Stomach (tissue), 9 donors: ENCODE data around the gene SH3BP5. TPM values are rescaled to one million over a fixed set of nuclear protein-coding genes. Genes with fewer than 3 reads are reported as not detected.

Source experiments
- DNase-seq, 2 donors: peaks; one replicate each; pipeline versions ENCODE4 v3.0.0 to v3.0.0-alpha.2; 2013 to 2019
- H3K27ac ChIP-seq, 5 donors: fragments of 200-600 bp in 4 of 5; sonication (generic) in 4 of 5; one replicate each; pipeline ENCODE4 v1.5.1; 2013 to 2019; ENCODE audit warnings: mild to moderate bottlenecking in 1 of 5, moderate library complexity in 1 of 5
- H3K27me3 ChIP-seq, 3 donors: fragments of 200-600 bp; sonication (generic); one replicate each; pipeline ENCODE4 v1.5.1; 2017 to 2019; ENCODE audit warnings: mixed run types in 1 of 3
- H3K36me3 ChIP-seq, 4 donors: fragments of 200-600 bp; sonication (generic); 1 replicate in 3 of 4; 2 replicates in 1 of 4; pipeline ENCODE4 v1.5.1; 2016 to 2019
- H3K4me1 ChIP-seq, 4 donors: fragments of 200-600 bp; sonication (generic); one replicate each; pipeline ENCODE4 v1.5.1; 2016 to 2019
- H3K4me3 ChIP-seq, 4 donors: fragments of 200-600 bp; sonication (generic) in 3 of 4; one replicate each; pipeline ENCODE4 v1.5.1; 2016 to 2019; ENCODE audit warnings: mild to moderate bottlenecking in 1 of 4
- H3K9me3 ChIP-seq, 4 donors: fragments of 200-600 bp; sonication (generic); one replicate each; pipeline ENCODE4 v1.5.1; 2016 to 2019
- CTCF ChIP-seq, 7 experiments: fragments of 450-650 bp in 4 of 7; fragments of 200-600 bp in 3 of 7; sonication (generic) in 3 of 7; IDR thresholded peaks; one replicate each; pipeline ENCODE4 v1.5.1; 2016 to 2019; ENCODE audit warnings: antibody characterized with exemption in 7 of 7, control low read depth in 2 of 7, mild to moderate bottlenecking in 1 of 7
- EP300 ChIP-seq: sonication (generic); formaldehyde crosslinking; IDR thresholded peaks from one replicate; pipeline ENCODE4 v1.6.1; 2017; ENCODE audit warnings: antibody characterized with exemption
- POLR2A ChIP-seq, 4 donors: fragments of 450-650 bp; IDR thresholded peaks; one replicate each; pipeline ENCODE4 v1.6.1; 2016; ENCODE audit warnings: antibody characterized with exemption in 4 of 4, control low read depth in 2 of 4, mild to moderate bottlenecking in 1 of 4, moderate library complexity in 1 of 4
- POLR2AphosphoS5 ChIP-seq, 3 donors: sonication (generic); formaldehyde crosslinking; IDR thresholded peaks; one replicate each; pipeline ENCODE4 v1.6.1; 2016; ENCODE audit warnings: antibody characterized with exemption in 3 of 3
- WGBS, 5 donors: extraction: QIAGEN DNeasy Blood & Tissue Kit in 3 of 5; methylation state at CpG; one replicate each; pipeline versions ENCODE4 v1.1.5 to v1.1.7; 2013 to 2018; 5-methylcytosine and 5-hydroxymethylcytosine counted together
- intact Hi-C: fragments of 100-400 bp; cut with DNase I; formaldehyde crosslinking; loops from one replicate; pipeline ENCODE4 v1.15.1; 2023; ENCODE audit warnings: low total_unique reads
- polyA plus RNA-seq, 3 donors: library from polyadenylated mRNA; stranded (reverse); fragments of 200-250 nt; gene quantifications; one replicate each; pipeline ENCODE4 v1.2.3, GENCODE V29; 2013
- total RNA-seq, 5 donors: library from RNA; depleted of rRNA; stranded (reverse); fragments of >200 nt; gene quantifications; one replicate each; pipeline versions ENCODE4 v1.1.0 to v1.2.3, GENCODE V29; 2014 to 2016
- donor health status: healthy with polysubstance abuse.
- donor health status: Bipolar disorder and iron deficiency.
- donor health status: healthy.

The SH3BP5 gene
- total and polyA plus RNA-seq, 8 donors, result 1.8 to 43.7 (median 18.9) TPM

DNA sequence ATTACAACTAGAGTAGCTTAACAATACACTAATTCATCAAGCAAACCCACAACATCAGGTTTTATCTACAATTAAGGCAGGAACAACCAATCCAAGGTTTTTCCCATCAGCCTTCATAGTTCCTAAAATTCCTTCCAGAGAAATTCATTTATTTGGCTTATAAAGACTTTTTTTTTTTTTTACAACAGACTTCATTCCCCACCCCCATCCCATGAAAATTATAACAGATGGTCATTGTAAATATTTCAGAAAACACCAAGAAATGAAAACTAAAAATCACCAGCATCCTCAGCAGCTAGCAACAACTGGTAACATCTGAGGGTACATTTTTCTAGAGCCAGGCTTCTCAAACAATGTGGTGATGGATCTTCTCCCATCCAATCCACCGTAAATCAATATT, 11.0 kb downstream of the SH3BP5 start:
- H3K4me3 ChIP-seq, result no peak overlapping the region
- 81 to 92% (median 84%) methylated on average over 1 of the region's 1 CpG for WGBS, 5 donors
- H3K27ac ChIP-seq, result peak overlapping the region in 2 of 5 donors; percentile 62 to 71
- no peak for DNase-seq
- no peaks in the 10 kb centered on the region for H3K27me3 ChIP-seq
- H3K4me1 ChIP-seq, result peaks cover 0 to 68% (median 36%) of the 10 kb centered on the region in 4 donors
- intact Hi-C loops, result no loop called here
- no peak for TF ChIP-seq POLR2AphosphoS5 (IDR thresholded peaks at IDR 0.05)
- TF ChIP-seq EP300, result no peak
- TF ChIP-seq POLR2A (IDR thresholded peaks at IDR 0.05), result no peak
- TF ChIP-seq CTCF (IDR thresholded peaks at IDR 0.05), result no peak
- no peaks in the 10 kb centered on the region for H3K36me3 ChIP-seq
- no peaks in the 10 kb centered on the region for H3K9me3 ChIP-seq

- H3K4me1 ChIP-seq, result peaks cover 0 to 59% (median 26%) of the 10 kb centered on the region in 4 donors
- no peaks in the 10 kb centered on the region for H3K9me3 ChIP-seq
- intact Hi-C loops, result no loop called here
- no peak overlapping the region for H3K4me3 ChIP-seq
- H3K27me3 ChIP-seq, result no peaks in the 10 kb centered on the region
- no peaks in the 10 kb centered on the region for H3K36me3 ChIP-seq
- TF ChIP-seq POLR2A (IDR thresholded peaks at IDR 0.05) (no peak), POLR2AphosphoS5 (IDR thresholded peaks at IDR 0.05) (peak in 1 of 3 donors; percentile 3)
- peak in 1 of 2 donors; percentile 75 for DNase-seq
- H3K27ac ChIP-seq, result peak overlapping the region in 4 of 5 donors; percentile 48 to 71 (median 56)
- WGBS, 5 donors, result 45 to 76% (median 65%) methylated on average over 4 of the region's 4 CpGs
These were observed 12.8 kb downstream of the SH3BP5 start for GRCh38 chr3:15319575-15319974.

GRCh38 chr3:15319136-15319535, 13.2 kb downstream of the SH3BP5 start:
- Histone ChIP-seq H3K27me3 (no peaks in the 10 kb centered on the region), H3K36me3 (no peaks in the 10 kb centered on the region), H3K4me1 (peaks cover 0 to 59% (median 21%) of the 10 kb centered on the region in 4 donors), H3K27ac (peak overlapping the region in 4 of 5 donors; percentile 39 to 71 (median 55)), H3K4me3 (no peak overlapping the region), H3K9me3 (no peaks in the 10 kb centered on the region)
- intact Hi-C loops, result no loop called here
- WGBS, 5 donors, result 63 to 72% (median 68%) methylated on average over 2 of the region's 2 CpGs
- no peak for DNase-seq
- no peak for TF ChIP-seq POLR2A (IDR thresholded peaks at IDR 0.05)
- TF ChIP-seq CTCF (IDR thresholded peaks at IDR 0.05), result no peak
- TF ChIP-seq EP300, result no peak
- TF ChIP-seq POLR2AphosphoS5 (IDR thresholded peaks at IDR 0.05), result no peak

- Histone ChIP-seq H3K9me3 (no peaks in the 10 kb centered on the region), H3K36me3 (no peaks in the 10 kb centered on the region), H3K27me3 (no peaks in the 10 kb centered on the region), H3K27ac (peak overlapping the region in 4 of 5 donors; percentile 39 to 71 (median 55)), H3K4me3 (no peak overlapping the region), H3K4me1 (peaks cover 0 to 55% (median 17%) of the 10 kb centered on the region in 4 donors)
- WGBS, 5 donors, result 87 to 94% (median 92%) methylated on average over 8 of the region's 8 CpGs
- TF ChIP-seq POLR2AphosphoS5 (IDR thresholded peaks at IDR 0.05) (no peak), CTCF (IDR thresholded peaks at IDR 0.05) (no peak), EP300 (no peak), POLR2A (IDR thresholded peaks at IDR 0.05) (no peak)
- no peak for DNase-seq
- intact Hi-C loops, result no loop called here
These were observed 13.7 kb downstream of the SH3BP5 start for GRCh38 chr3:15318661-15319060.

- H3K9me3 ChIP-seq, result no peaks in the 10 kb centered on the region
- DNase-seq, result no peak
- intact Hi-C loops, result no loop called here
- H3K4me1 ChIP-seq, result peaks cover 0 to 53% (median 15%) of the 10 kb centered on the region in 4 donors
- WGBS, 5 donors, result 60 to 88% (median 78%) methylated on average over 5 of the region's 5 CpGs
- H3K36me3 ChIP-seq, result no peaks in the 10 kb centered on the region
- no peaks in the 10 kb centered on the region for H3K27me3 ChIP-seq
- peak overlapping the region in 3 of 5 donors; percentile 20 to 71 (median 39) for H3K27ac ChIP-seq
- H3K4me3 ChIP-seq, result no peak overlapping the region
- TF ChIP-seq POLR2A (IDR thresholded peaks at IDR 0.05), result no peak
These were observed 15.4 kb downstream of the SH3BP5 start for GRCh38 chr3:15316998-15317435.
